CD4-positive, CD25-positive, alpha-beta regulatory T cell (primary cell): Measurements from ENCODE around the gene KLF11. TPM values are rescaled to one million over a fixed set of nuclear protein-coding genes. Genes with fewer than 3 reads are reported as not detected.

Experiments
- ATAC-seq, 2 donors: fragments of 150-1000 bp; cut with Tn5 transposase; one replicate each; pipeline ENCODE4 v1.10.0; 2021; ENCODE audit warnings: low read depth in 2 of 2, moderate number of reproducible peaks in 2 of 2, moderate library complexity in 1 of 2
- DNase-seq, 3 donors: peaks; one replicate each; pipeline versions ENCODE4 v3.0.0 to v3.0.0-alpha.2; 2012 to 2022; ENCODE audit warnings: mixed read lengths in 1 of 3
- H3K27ac ChIP-seq: one replicate; pipeline ENCODE4 v1.7.0; 2013; ENCODE audit warnings: mild to moderate bottlenecking, low read length; ENCODE audit not compliant: insufficient read depth, poor library complexity, severe bottlenecking
- H3K27me3 ChIP-seq: one replicate; pipeline ENCODE4 v1.7.0; 2013; ENCODE audit warnings: low read length; ENCODE audit not compliant: control insufficient read depth, insufficient read depth
- H3K36me3 ChIP-seq: one replicate; pipeline ENCODE4 v1.7.0; 2013; ENCODE audit warnings: mild to moderate bottlenecking, low read length, moderate library complexity; ENCODE audit not compliant: control insufficient read depth, insufficient read depth
- H3K4me1 ChIP-seq: 2 replicates; pipeline ENCODE4 v1.7.0; 2013; ENCODE audit warnings: mild to moderate bottlenecking, low read length; ENCODE audit not compliant: insufficient read depth, control insufficient read depth, poor library complexity, severe bottlenecking
- H3K4me3 ChIP-seq: one replicate; pipeline ENCODE4 v1.7.0; 2013; ENCODE audit warnings: low read depth, mild to moderate bottlenecking, low read length, moderate library complexity
- H3K9me3 ChIP-seq, 2 experiments: 1 replicate in 1 of 2; 2 replicates in 1 of 2; pipeline ENCODE4 v1.7.0; 2013; ENCODE audit warnings: low read length in 2 of 2, mild to moderate bottlenecking in 1 of 2, moderate library complexity in 1 of 2; ENCODE audit not compliant: control insufficient read depth in 2 of 2
- H3K27ac Mint-ChIP-seq, 3 donors: one replicate each; pipeline ENCODE4 v1.8.0; 2020 to 2022; ENCODE audit warnings: mild to moderate bottlenecking in 3 of 3, mixed read lengths in 3 of 3, moderate library complexity in 2 of 3
- H3K27me3 Mint-ChIP-seq: one replicate; pipeline ENCODE4 v1.8.0; 2022; ENCODE audit warnings: mild to moderate bottlenecking, mixed read lengths
- H3K36me3 Mint-ChIP-seq: one replicate; pipeline ENCODE4 v1.8.0; 2020; ENCODE audit warnings: mixed read lengths
- H3K4me1 Mint-ChIP-seq, 4 donors: one replicate each; pipeline ENCODE4 v1.8.0; 2020 to 2022; ENCODE audit warnings: mixed read lengths in 4 of 4, mild to moderate bottlenecking in 1 of 4
- H3K4me3 Mint-ChIP-seq, 4 donors: one replicate each; pipeline ENCODE4 v1.8.0; 2020 to 2022; ENCODE audit warnings: mild to moderate bottlenecking in 4 of 4, mixed read lengths in 4 of 4, moderate library complexity in 3 of 4
- H3K9me3 Mint-ChIP-seq, 7 donors: one replicate each; pipeline ENCODE4 v1.8.0; 2020 to 2022; ENCODE audit warnings: mixed read lengths in 7 of 7, mild to moderate bottlenecking in 3 of 7, moderate library complexity in 2 of 7
- polyA plus RNA-seq, 4 donors: library from polyadenylated mRNA; unstranded; fragments of 300-500 nt; fragmentation: Illumina TruSeq; gene quantifications; one replicate each; pipeline ENCODE4 v1.2.3, GENCODE V29; 2021
- total RNA-seq: library from RNA; stranded (reverse); gene quantifications from one replicate; pipeline ENCODE4 v1.2.3, GENCODE V29; 2022

KLF11 gene
- total RNA-seq: 38.9 TPM
- polyA plus RNA-seq: 10 to 100 TPM in 2 of 4 donors, 1 to 10 TPM in 2; 5.9 to 22.3 (median 8.9) TPM

GRCh38 chr2:10043256-10043905 is at the start of gene KLF11:
Gene KLF11 (plus strand): TSS chr2:10043550. CDS start chr2:10043717, 167 bp downstream.
- H3K27me3 ChIP-seq: no peaks in the 10 kb centered on the region
- peak within 1 kb of the TSS; percentile 89 to 97 (median 93) for H3K4me3 Mint-ChIP-seq
- H3K9me3 ChIP-seq: no peaks in the 10 kb centered on the region
- peaks cover 16% of the 10 kb centered on the region for H3K36me3 ChIP-seq
- no peaks in the 10 kb centered on the region for H3K9me3 Mint-ChIP-seq
- peaks cover 13% of the 10 kb centered on the region for H3K27me3 Mint-ChIP-seq
- DNase-seq (peak; percentile 77 to 87 (median 83)), ATAC-seq (peak; percentile 71 to 73)
- H3K27ac ChIP-seq: peak within 1 kb of the TSS; percentile 92
- peaks cover 13% of the 10 kb centered on the region for H3K36me3 Mint-ChIP-seq
- H3K4me3 ChIP-seq: peak within 1 kb of the TSS; percentile 62
- peaks cover 23% of the 10 kb centered on the region for H3K4me1 ChIP-seq
- H3K27ac Mint-ChIP-seq: peak within 1 kb of the TSS; percentile 94 to 96 (median 96)
- peaks cover 14 to 54% (median 33%) of the 10 kb centered on the region in 4 donors for H3K4me1 Mint-ChIP-seq

DNA sequence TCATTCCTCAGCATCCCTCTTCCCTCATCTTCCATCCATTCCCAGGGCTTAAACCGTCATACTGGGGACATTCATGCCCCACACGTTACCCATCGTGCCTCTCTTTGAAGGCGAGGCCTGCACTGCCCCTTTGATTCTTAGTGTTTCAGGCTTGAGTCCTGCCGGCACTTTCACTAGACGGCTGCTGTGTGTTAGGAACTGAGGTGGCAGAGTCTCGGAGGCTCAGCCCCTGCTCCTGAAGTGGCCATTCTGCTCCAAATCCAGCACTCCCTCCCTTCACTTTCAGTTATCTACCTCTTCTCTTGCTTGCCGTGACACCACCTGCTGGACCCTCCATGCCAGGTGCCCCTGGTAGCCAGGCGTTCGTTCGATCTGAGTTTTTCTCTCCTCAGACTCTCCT is 48.9 kb upstream of the KLF11 start:
- Histone ChIP-seq H3K9me3 (no peaks in the 10 kb centered on the region), H3K4me3 (no peak overlapping the region), H3K27me3 (no peaks in the 10 kb centered on the region), H3K36me3 (no peaks in the 10 kb centered on the region), H3K27ac (no peak overlapping the region), H3K4me1 (peaks cover 10% of the 10 kb centered on the region)
- Mint-ChIP-seq H3K4me1 (peaks cover 8 to 21% (median 9%) of the 10 kb centered on the region in 4 donors), H3K36me3 (no peaks in the 10 kb centered on the region), H3K27ac (peak overlapping the region in 1 of 3 donors; percentile 80), H3K9me3 (no peaks in the 10 kb centered on the region), H3K4me3 (no peak overlapping the region), H3K27me3 (no peaks in the 10 kb centered on the region)
- no peak for ATAC-seq
- DNase-seq: no peak

DNA sequence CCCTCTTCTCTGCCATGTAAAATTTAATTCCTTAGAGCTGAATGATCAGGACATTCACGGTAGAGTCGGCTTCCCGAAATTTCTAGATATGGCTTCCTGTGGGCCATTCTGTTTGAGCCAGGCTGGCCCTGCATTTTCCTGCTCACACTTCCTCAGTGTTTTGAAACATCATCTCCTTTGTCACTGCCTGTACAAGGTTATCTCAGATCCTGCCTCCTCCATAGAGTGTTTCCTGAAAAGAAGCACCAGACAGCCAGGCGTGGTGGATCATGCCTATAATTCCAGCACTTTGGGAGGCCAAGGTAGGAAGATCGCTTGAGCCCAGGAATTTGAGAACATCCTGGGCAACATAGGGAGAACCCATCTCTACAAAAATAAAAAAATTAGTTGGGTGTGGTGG is 48.3 kb upstream of the KLF11 start:
- ATAC-seq: no peak
- peak overlapping the region in 1 of 3 donors; percentile 80 for H3K27ac Mint-ChIP-seq

GRCh38 chr2:9996321-9996720 is 47.0 kb upstream of the KLF11 start:
- Mint-ChIP-seq H3K4me1 (peaks cover 9 to 23% (median 13%) of the 10 kb centered on the region in 4 donors), H3K27me3 (no peaks in the 10 kb centered on the region)

More for the DNA sequence above, 48.3 kb upstream of the KLF11 start:
- Histone ChIP-seq H3K36me3 (no peaks in the 10 kb centered on the region), H3K27me3 (no peaks in the 10 kb centered on the region), H3K9me3 (no peaks in the 10 kb centered on the region), H3K4me1 (peaks cover 10% of the 10 kb centered on the region), H3K27ac (no peak overlapping the region), H3K4me3 (no peak overlapping the region)
- H3K27me3 Mint-ChIP-seq: no peaks in the 10 kb centered on the region
- no peaks in the 10 kb centered on the region for H3K9me3 Mint-ChIP-seq
- H3K4me3 Mint-ChIP-seq: no peak overlapping the region
- no peak for DNase-seq
- peaks cover 8 to 21% (median 9%) of the 10 kb centered on the region in 4 donors for H3K4me1 Mint-ChIP-seq
- no peaks in the 10 kb centered on the region for H3K36me3 Mint-ChIP-seq

DNA sequence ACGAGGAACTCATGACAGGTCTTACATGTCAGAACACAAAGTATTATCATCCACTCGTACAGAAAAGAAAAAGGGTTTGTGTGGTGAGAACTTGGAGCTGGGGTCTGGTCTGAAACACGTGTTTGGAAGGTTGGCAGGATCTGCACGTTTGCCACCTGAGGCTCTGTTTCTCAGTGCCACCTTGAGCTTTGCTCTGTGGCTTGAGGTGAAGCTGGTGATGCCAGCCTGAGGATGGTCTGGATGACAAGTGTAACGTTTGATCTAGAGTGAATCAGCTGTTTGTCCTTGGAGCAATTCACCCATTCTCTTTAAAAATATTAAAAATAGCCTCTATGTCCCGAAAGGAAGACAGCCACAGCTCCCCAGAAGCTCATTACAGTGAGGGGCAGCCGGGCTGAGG is 45.4 kb upstream of the KLF11 start:
- no peaks in the 10 kb centered on the region for H3K36me3 Mint-ChIP-seq
- H3K9me3 Mint-ChIP-seq: no peaks in the 10 kb centered on the region
- H3K27ac Mint-ChIP-seq: no peak overlapping the region
- ATAC-seq (no peak), DNase-seq (no peak)
- peak overlapping the region; percentile 0 for H3K27ac ChIP-seq
- H3K9me3 ChIP-seq: no peaks in the 10 kb centered on the region
- H3K4me1 Mint-ChIP-seq: peaks cover 15 to 36% (median 23%) of the 10 kb centered on the region in 4 donors
- no peaks in the 10 kb centered on the region for H3K27me3 ChIP-seq
- no peaks in the 10 kb centered on the region for H3K27me3 Mint-ChIP-seq
- H3K4me3 Mint-ChIP-seq: no peak overlapping the region
- peaks cover 26% of the 10 kb centered on the region for H3K4me1 ChIP-seq
- H3K4me3 ChIP-seq: no peak overlapping the region
- no peaks in the 10 kb centered on the region for H3K36me3 ChIP-seq

More at GRCh38 chr2:9996321-9996720, 47.0 kb upstream of the KLF11 start:
- DNase-seq (no peak), ATAC-seq (no peak)
- H3K27ac Mint-ChIP-seq: peak overlapping the region in 1 of 3 donors; percentile 65
- H3K9me3 Mint-ChIP-seq: no peaks in the 10 kb centered on the region
- H3K36me3 ChIP-seq: no peaks in the 10 kb centered on the region
- no peaks in the 10 kb centered on the region for H3K27me3 ChIP-seq
- H3K4me3 ChIP-seq: no peak overlapping the region
- no peak overlapping the region for H3K27ac ChIP-seq
- no peaks in the 10 kb centered on the region for H3K9me3 ChIP-seq
- H3K4me3 Mint-ChIP-seq: no peak overlapping the region
- H3K4me1 ChIP-seq: peaks cover 11% of the 10 kb centered on the region
- no peaks in the 10 kb centered on the region for H3K36me3 Mint-ChIP-seq

- Mint-ChIP-seq H3K27ac (no peak overlapping the region), H3K4me1 (peaks cover 6 to 32% (median 16%) of the 10 kb centered on the region in 4 donors), H3K36me3 (no peaks in the 10 kb centered on the region), H3K4me3 (no peak overlapping the region), H3K9me3 (no peaks in the 10 kb centered on the region), H3K27me3 (no peaks in the 10 kb centered on the region)
- Histone ChIP-seq H3K4me3 (no peak overlapping the region), H3K27ac (no peak overlapping the region), H3K9me3 (no peaks in the 10 kb centered on the region), H3K4me1 (peaks cover 17% of the 10 kb centered on the region), H3K27me3 (no peaks in the 10 kb centered on the region), H3K36me3 (no peaks in the 10 kb centered on the region)
- no peak for DNase-seq
- no peak for ATAC-seq
Observed at GRCh38 chr2:9998916-9999654, 44.3 kb upstream of the KLF11 start.

GRCh38 chr2:9999693-10000092 is 43.7 kb upstream of the KLF11 start:
- no peaks in the 10 kb centered on the region for H3K27me3 Mint-ChIP-seq
- Histone ChIP-seq H3K27me3 (no peaks in the 10 kb centered on the region), H3K27ac (no peak overlapping the region), H3K4me1 (peaks cover 15% of the 10 kb centered on the region), H3K4me3 (no peak overlapping the region), H3K36me3 (no peaks in the 10 kb centered on the region), H3K9me3 (no peaks in the 10 kb centered on the region)
- DNase-seq: no peak
- H3K27ac Mint-ChIP-seq: peak overlapping the region in 1 of 3 donors; percentile 55
- no peak for ATAC-seq
- H3K4me3 Mint-ChIP-seq: no peak overlapping the region
- H3K36me3 Mint-ChIP-seq: no peaks in the 10 kb centered on the region
- peaks cover 6 to 33% (median 18%) of the 10 kb centered on the region in 4 donors for H3K4me1 Mint-ChIP-seq
- H3K9me3 Mint-ChIP-seq: no peaks in the 10 kb centered on the region
